ENCODE measurements around the gene GRIK4.

The GRIK4 gene

DNA sequence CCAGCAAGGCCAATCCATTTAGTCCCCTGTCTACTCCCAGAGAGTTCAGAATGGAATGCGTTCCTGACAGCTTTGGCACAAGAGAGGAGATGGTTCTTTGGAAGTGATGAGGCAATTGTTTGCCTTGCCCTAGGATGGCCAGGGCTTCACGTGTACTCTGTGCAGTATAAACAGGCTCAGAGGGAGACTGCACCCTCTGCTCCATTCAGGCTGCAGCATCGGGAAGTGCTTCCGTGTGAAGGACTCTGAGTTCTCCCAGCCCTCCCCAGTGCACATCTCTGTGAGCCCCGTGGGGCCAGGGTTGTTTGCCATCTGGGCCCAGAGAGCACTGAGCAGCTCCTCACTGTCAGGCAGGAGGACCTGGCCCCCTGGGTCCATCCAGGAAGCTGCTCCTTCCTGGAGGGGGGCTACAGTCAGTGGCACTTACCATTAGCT, 297.1 kb downstream of the GRIK4 start:
- peaks cover 5% of the 10 kb centered on the region for H3K27me3 ChIP-seq (ENCODE audit: control insufficient read depth, insufficient read depth, low read length)

DNA sequence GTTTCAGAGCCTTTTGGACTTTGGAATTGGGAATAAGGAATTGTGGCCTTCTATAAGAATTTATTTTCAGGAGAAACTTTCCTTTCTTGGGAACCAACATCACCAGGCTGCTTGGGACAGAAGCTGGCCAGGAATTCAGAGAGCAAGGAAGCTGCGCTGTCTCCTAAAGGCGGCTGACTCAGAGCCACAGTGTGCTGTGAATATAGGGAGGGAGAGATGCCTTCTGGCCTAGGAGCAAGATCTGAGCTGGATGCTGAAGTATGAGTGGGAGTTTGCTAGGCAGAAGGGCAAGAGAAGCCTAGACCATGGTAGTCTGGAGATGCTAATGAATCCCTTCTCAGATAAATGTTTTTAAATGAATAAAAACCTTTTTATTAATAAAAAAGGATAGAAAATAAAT, 298.7 kb downstream of the GRIK4 start:
- Histone ChIP-seq H3K36me3 (ENCODE audit: insufficient read depth, low read length) (no peaks in the 10 kb centered on the region), H3K9me3 (replicated peaks; ENCODE audit: low read length) (no peaks in the 10 kb centered on the region), H3K4me1 (ENCODE audit: control insufficient read depth, insufficient read depth, low read length) (peaks cover 2% of the 10 kb centered on the region), H3K4me3 (ENCODE audit: low read length) (no peak overlapping the region), H3K9ac (ENCODE audit: low read depth, low read length) (no peak overlapping the region), H3K27me3 (ENCODE audit: control insufficient read depth, insufficient read depth, low read length) (peaks cover 7% of the 10 kb centered on the region), H3K4me2 (ENCODE audit: low read length) (no peak overlapping the region)

More for the DNA sequence above, 297.1 kb downstream of the GRIK4 start:
- Histone ChIP-seq H3K9ac (ENCODE audit: low read depth, low read length) (no peak overlapping the region), H3K4me3 (ENCODE audit: low read length) (no peak overlapping the region), H3K9me3 (replicated peaks; ENCODE audit: low read length) (no peaks in the 10 kb centered on the region), H3K36me3 (ENCODE audit: insufficient read depth, low read length) (no peaks in the 10 kb centered on the region), H3K4me2 (ENCODE audit: low read length) (no peak overlapping the region), H3K4me1 (ENCODE audit: control insufficient read depth, insufficient read depth, low read length) (peaks cover 2% of the 10 kb centered on the region)

DNA sequence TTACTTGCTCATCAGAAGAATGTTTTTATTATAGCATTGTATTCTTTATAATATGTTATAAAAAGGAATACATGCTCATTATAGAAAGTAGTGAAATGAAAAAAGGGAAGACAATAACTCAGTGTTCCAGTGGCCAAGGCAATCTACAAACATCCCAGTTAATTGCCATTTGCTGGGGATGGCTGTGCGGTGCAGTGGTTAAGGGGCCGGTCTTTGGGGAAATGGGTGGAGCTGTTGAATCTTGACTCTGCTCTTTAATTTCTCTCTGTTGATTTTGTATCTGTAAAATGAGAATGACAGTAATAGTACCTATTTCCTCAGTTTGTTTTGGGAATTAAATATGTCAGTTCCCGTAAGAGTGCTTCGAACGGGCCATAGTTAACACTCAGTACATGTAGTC, 299.7 kb downstream of the GRIK4 start:
- Histone ChIP-seq H3K27me3 (ENCODE audit: control insufficient read depth, insufficient read depth, low read length) (peaks cover 7% of the 10 kb centered on the region), H3K4me1 (ENCODE audit: control insufficient read depth, insufficient read depth, low read length) (peaks cover 2% of the 10 kb centered on the region), H3K4me3 (ENCODE audit: low read length) (no peak overlapping the region), H3K9me3 (replicated peaks; ENCODE audit: low read length) (no peaks in the 10 kb centered on the region), H3K4me2 (ENCODE audit: low read length) (no peak overlapping the region), H3K36me3 (ENCODE audit: insufficient read depth, low read length) (no peaks in the 10 kb centered on the region), H3K9ac (ENCODE audit: low read depth, low read length) (no peak overlapping the region)

DNA sequence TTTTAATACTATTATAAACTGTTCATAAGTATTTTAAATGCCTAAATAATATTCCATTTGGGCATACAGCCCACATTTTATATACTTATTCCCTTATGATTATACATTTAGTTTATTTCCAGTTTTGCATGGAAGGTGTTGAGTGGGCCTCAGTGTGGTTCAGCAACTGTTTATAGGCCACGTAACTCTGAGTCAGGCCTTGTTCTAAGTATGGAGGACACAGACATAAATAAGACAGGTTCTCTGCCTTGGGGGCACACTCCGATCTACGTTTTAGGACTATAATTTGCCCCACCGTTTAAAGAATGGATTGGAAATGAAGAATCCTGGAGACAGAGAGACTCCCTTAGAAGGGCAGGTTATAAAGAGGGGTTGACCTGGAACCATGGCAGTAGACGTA, 300.2 kb downstream of the GRIK4 start:
- H3K36me3 ChIP-seq (ENCODE audit: insufficient read depth, low read length): no peaks in the 10 kb centered on the region
- no peaks in the 10 kb centered on the region for H3K9me3 ChIP-seq (replicated peaks; ENCODE audit: low read length)
- no peak overlapping the region for H3K9ac ChIP-seq (ENCODE audit: low read depth, low read length)
- H3K4me2 ChIP-seq (ENCODE audit: low read length): no peak overlapping the region
- peaks cover 7% of the 10 kb centered on the region for H3K27me3 ChIP-seq (ENCODE audit: control insufficient read depth, insufficient read depth, low read length)
- H3K4me3 ChIP-seq (ENCODE audit: low read length): no peak overlapping the region
- H3K4me1 ChIP-seq (ENCODE audit: control insufficient read depth, insufficient read depth, low read length): peaks cover 2% of the 10 kb centered on the region

- H3K4me2 ChIP-seq (ENCODE audit: low read length): no peak overlapping the region
- H3K9ac ChIP-seq (ENCODE audit: low read depth, low read length): no peak overlapping the region
- no peak overlapping the region for H3K4me3 ChIP-seq (ENCODE audit: low read length)
- no peaks in the 10 kb centered on the region for H3K36me3 ChIP-seq (ENCODE audit: insufficient read depth, low read length)
- H3K9me3 ChIP-seq (replicated peaks; ENCODE audit: low read length): no peaks in the 10 kb centered on the region
- H3K27me3 ChIP-seq (ENCODE audit: control insufficient read depth, insufficient read depth, low read length): peaks cover 9% of the 10 kb centered on the region
- no peaks in the 10 kb centered on the region for H3K4me1 ChIP-seq (ENCODE audit: control insufficient read depth, insufficient read depth, low read length)
Measured at GRCh38 chr11:120814531-120815318, 303.2 kb downstream of the GRIK4 start.

- Histone ChIP-seq H3K4me1 (ENCODE audit: control insufficient read depth, insufficient read depth, low read length) (no peaks in the 10 kb centered on the region), H3K4me3 (ENCODE audit: low read length) (no peak overlapping the region), H3K9ac (ENCODE audit: low read depth, low read length) (no peak overlapping the region), H3K27me3 (ENCODE audit: control insufficient read depth, insufficient read depth, low read length) (peaks cover 9% of the 10 kb centered on the region), H3K4me2 (ENCODE audit: low read length) (no peak overlapping the region), H3K36me3 (ENCODE audit: insufficient read depth, low read length) (no peaks in the 10 kb centered on the region), H3K9me3 (replicated peaks; ENCODE audit: low read length) (no peaks in the 10 kb centered on the region)
Measured at GRCh38 chr11:120815319-120816100, 304.0 kb downstream of the GRIK4 start.

DNA sequence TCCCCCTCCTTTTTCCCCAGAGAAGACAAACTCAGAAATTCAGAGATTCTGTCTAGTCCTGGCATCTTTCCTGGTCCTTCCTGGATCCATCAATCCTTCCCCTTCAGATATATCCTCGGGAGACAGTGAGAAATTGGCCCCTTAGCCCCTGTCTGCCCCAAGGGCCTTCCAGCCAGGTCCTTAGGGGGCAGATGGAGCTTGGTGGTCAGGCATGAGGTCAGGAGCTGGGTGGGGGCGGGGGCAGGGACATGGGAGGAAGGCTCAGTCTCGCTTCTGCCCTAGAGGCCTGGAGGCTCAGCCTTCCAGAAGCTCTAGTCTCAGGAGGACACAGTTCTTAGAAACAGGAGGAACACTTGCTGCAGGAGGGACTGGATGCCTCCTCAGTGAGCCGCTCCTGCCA, 304.6 kb downstream of the GRIK4 start:
- no peak overlapping the region for H3K4me3 ChIP-seq (ENCODE audit: low read length)
- H3K36me3 ChIP-seq (ENCODE audit: insufficient read depth, low read length): no peaks in the 10 kb centered on the region
- H3K9ac ChIP-seq (ENCODE audit: low read depth, low read length): no peak overlapping the region
- H3K9me3 ChIP-seq (replicated peaks; ENCODE audit: low read length): no peaks in the 10 kb centered on the region
- H3K4me2 ChIP-seq (ENCODE audit: low read length): no peak overlapping the region
- no peaks in the 10 kb centered on the region for H3K4me1 ChIP-seq (ENCODE audit: control insufficient read depth, insufficient read depth, low read length)
- peaks cover 9% of the 10 kb centered on the region for H3K27me3 ChIP-seq (ENCODE audit: control insufficient read depth, insufficient read depth, low read length)

DNA sequence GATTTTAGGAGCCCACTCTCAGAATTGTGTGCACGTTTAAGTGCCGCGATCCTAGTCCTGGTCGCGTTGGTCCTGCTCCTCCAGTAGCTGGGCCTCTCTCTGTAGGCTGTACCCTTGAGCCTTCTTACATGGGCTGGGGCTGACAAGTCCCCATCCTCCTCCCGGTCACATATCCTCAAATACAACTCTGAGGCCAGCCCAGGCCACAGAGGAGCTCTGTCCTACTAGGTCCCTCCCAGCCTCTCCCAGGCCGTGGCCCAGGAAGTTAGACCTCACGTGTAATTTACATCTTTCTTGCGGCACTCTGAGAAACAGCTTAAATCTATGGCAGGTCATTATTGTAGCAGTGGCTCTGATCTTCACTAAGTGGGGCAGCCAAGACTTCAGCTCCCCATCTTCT, 305.2 kb downstream of the GRIK4 start:
- Histone ChIP-seq H3K9me3 (replicated peaks; ENCODE audit: low read length) (no peaks in the 10 kb centered on the region), H3K36me3 (ENCODE audit: insufficient read depth, low read length) (no peaks in the 10 kb centered on the region), H3K9ac (ENCODE audit: low read depth, low read length) (no peak overlapping the region), H3K4me3 (ENCODE audit: low read length) (no peak overlapping the region), H3K27me3 (ENCODE audit: control insufficient read depth, insufficient read depth, low read length) (peaks cover 9% of the 10 kb centered on the region), H3K4me1 (ENCODE audit: control insufficient read depth, insufficient read depth, low read length) (no peaks in the 10 kb centered on the region), H3K4me2 (ENCODE audit: low read length) (no peak overlapping the region)

DNA sequence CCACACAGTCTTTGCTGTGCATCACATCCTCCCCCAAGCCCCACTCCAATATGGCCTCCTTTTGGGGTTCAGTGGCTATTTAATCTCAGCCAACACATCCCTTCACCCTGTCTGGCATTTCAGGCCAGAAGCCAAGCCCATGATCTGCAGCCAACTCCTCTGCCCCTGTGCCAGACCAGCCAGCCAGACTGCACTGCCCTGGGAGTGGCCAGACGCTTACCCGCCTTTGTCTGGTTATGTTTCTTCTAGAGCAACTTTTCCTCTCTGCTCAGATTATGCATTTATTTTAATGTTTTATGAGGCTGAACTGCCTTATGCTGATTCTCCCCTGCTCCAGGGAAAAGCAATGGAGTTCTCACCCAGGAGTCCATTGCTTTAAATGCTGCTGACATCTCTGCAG, 305.6 kb downstream of the GRIK4 start:
- Histone ChIP-seq H3K4me1 (ENCODE audit: control insufficient read depth, insufficient read depth, low read length) (no peaks in the 10 kb centered on the region), H3K4me2 (ENCODE audit: low read length) (no peak overlapping the region), H3K9me3 (replicated peaks; ENCODE audit: low read length) (no peaks in the 10 kb centered on the region), H3K36me3 (ENCODE audit: insufficient read depth, low read length) (no peaks in the 10 kb centered on the region), H3K4me3 (ENCODE audit: low read length) (no peak overlapping the region), H3K27me3 (ENCODE audit: control insufficient read depth, insufficient read depth, low read length) (peaks cover 9% of the 10 kb centered on the region), H3K9ac (ENCODE audit: low read depth, low read length) (no peak overlapping the region)

- H3K36me3 ChIP-seq (ENCODE audit: insufficient read depth, low read length): no peaks in the 10 kb centered on the region
- no peaks in the 10 kb centered on the region for H3K4me1 ChIP-seq (ENCODE audit: control insufficient read depth, insufficient read depth, low read length)
- H3K4me3 ChIP-seq (ENCODE audit: low read length): no peak overlapping the region
- H3K27me3 ChIP-seq (ENCODE audit: control insufficient read depth, insufficient read depth, low read length): peaks cover 8% of the 10 kb centered on the region
- H3K4me2 ChIP-seq (ENCODE audit: low read length): no peak overlapping the region
- H3K9ac ChIP-seq (ENCODE audit: low read depth, low read length): no peak overlapping the region
- H3K9me3 ChIP-seq (replicated peaks; ENCODE audit: low read length): no peaks in the 10 kb centered on the region
Measured at GRCh38 chr11:120818097-120818496, 306.5 kb downstream of the GRIK4 start.

DNA sequence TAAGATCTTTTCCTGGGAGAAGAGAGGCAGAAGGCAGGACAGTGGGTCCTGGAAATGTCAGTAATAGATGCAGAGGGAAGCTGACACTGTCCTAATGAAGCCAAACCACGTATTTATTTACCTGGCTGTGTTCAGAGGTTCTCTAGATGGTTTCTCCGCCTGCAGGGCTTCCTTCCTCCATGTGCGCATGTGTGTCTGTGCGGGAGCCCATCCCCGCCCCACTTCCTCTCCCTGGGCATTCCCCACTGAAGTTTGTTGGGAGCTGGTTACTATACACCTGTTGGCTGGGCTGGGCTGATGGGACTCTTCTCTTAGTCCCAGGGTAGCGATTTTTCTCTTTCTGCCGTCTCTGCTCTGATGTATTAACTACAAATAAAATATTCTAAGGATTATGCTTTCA, 307.5 kb downstream of the GRIK4 start:
- H3K4me2 ChIP-seq (ENCODE audit: low read length): no peak overlapping the region
- H3K36me3 ChIP-seq (ENCODE audit: insufficient read depth, low read length): no peaks in the 10 kb centered on the region
- no peaks in the 10 kb centered on the region for H3K9me3 ChIP-seq (replicated peaks; ENCODE audit: low read length)
- H3K9ac ChIP-seq (ENCODE audit: low read depth, low read length): no peak overlapping the region
- H3K4me1 ChIP-seq (ENCODE audit: control insufficient read depth, insufficient read depth, low read length): no peaks in the 10 kb centered on the region
- peaks cover 5% of the 10 kb centered on the region for H3K27me3 ChIP-seq (ENCODE audit: control insufficient read depth, insufficient read depth, low read length)
- no peak overlapping the region for H3K4me3 ChIP-seq (ENCODE audit: low read length)
